Calu3 (cell line): ENCODE measurements around the gene SPIRE2. TPM values are rescaled to one million over a fixed set of nuclear protein-coding genes. Genes with fewer than 3 reads are reported as not detected.
"Not testable (repeated sequence)": the region's sequence is repeated elsewhere in the genome, so short reads cannot be mapped to it uniquely, and the experiment has no call there.

ENCODE experiments used
- BruUV-seq: library from RNA; stranded (reverse); fragments of 400-500 nt; replicated peaks from 2 replicates; lab custom pipeline; 2021; lab: Mats Ljungman, UMichigan
- CTCF ChIA-PET: fragments of 300-600 bp; sonication (Branson Sonifier 250); formaldehyde crosslinking; loops from one replicate; lab custom pipeline; 2022; ENCODE audit warnings: antibody characterized with exemption; lab: Charles Lee
- DNase-seq: peaks from one replicate; pipeline ENCODE4 v3.0.0; 2022
- H3K27ac Mint-ChIP-seq: one replicate; pipeline ENCODE4 v1.8.0; 2022; ENCODE audit warnings: mixed read lengths; ENCODE audit not compliant: unreplicated experiment
- H3K27me3 Mint-ChIP-seq: one replicate; pipeline ENCODE4 v1.8.0; 2022; ENCODE audit warnings: mixed read lengths; ENCODE audit not compliant: unreplicated experiment
- H3K36me3 Mint-ChIP-seq: one replicate; pipeline ENCODE4 v1.8.0; 2022; ENCODE audit warnings: mild to moderate bottlenecking, moderate library complexity, mixed read lengths; ENCODE audit not compliant: insufficient read depth, unreplicated experiment
- H3K4me1 Mint-ChIP-seq: one replicate; pipeline ENCODE4 v1.8.0; 2022; ENCODE audit warnings: mild to moderate bottlenecking, low read depth, mixed read lengths; ENCODE audit not compliant: unreplicated experiment
- H3K4me3 Mint-ChIP-seq: one replicate; pipeline ENCODE4 v1.8.0; 2022; ENCODE audit warnings: mild to moderate bottlenecking, low read depth, moderate library complexity, mixed read lengths; ENCODE audit not compliant: unreplicated experiment
- H3K9me3 Mint-ChIP-seq: one replicate; pipeline ENCODE4 v1.8.0; 2022; ENCODE audit warnings: low read depth, mixed read lengths; ENCODE audit not compliant: unreplicated experiment
- CTCF ChIP-seq: fragments of 200-600 bp; IDR thresholded peaks from one replicate; pipeline ENCODE4 v1.8.0; 2022; ENCODE audit warnings: antibody characterized with exemption; ENCODE audit not compliant: unreplicated experiment
- intact Hi-C: fragments of 100-400 bp; cut with micrococcal nuclease; formaldehyde crosslinking; loops from one replicate; pipeline ENCODE4 v1.10.0; 2022; ENCODE audit not compliant: unreplicated experiment
- total RNA-seq: library from RNA; stranded (reverse); gene quantifications from 2 replicates; pipeline ENCODE4 v1.2.3, GENCODE V29; 2022

The SPIRE2 gene
- total RNA-seq, 1 experiment from 2014 or later = 46.3 TPM

GRCh38 chr16:89793092-89793491 is 35.2 kb upstream of the SPIRE2 start:
- H3K36me3 Mint-ChIP-seq = peaks cover 26% of the 10 kb centered on the region
- intact Hi-C loops, BruUV-seq, H3K4me1 Mint-ChIP-seq, H3K27me3 Mint-ChIP-seq, H3K9me3 Mint-ChIP-seq, H3K27ac Mint-ChIP-seq, H3K4me3 Mint-ChIP-seq: not testable (repeated sequence)
- TF ChIP-seq CTCF = peak; percentile 81
- CTCF ChIA-PET = interaction anchor here (0.6 to 2.3 kb wide), 3 partner anchors 68 to 93 kb away, joined by 3 to 9 read pairs (median 4); no protein-coding TSS in a partner anchor
- peak; percentile 62 for DNase-seq

GRCh38 chr16:89793955-89794354 is 34.3 kb upstream of the SPIRE2 start:
- BruUV-seq = no TSS peak
- no peaks in the 10 kb centered on the region for H3K9me3 Mint-ChIP-seq
- CTCF ChIA-PET = interaction anchor here (1.2 to 2.3 kb wide), 2 partner anchors 67 to 88 kb away, joined by 3 to 9 read pairs; no protein-coding TSS in a partner anchor
- no peaks in the 10 kb centered on the region for H3K4me1 Mint-ChIP-seq
- no peak for TF ChIP-seq CTCF
- no peaks in the 10 kb centered on the region for H3K27me3 Mint-ChIP-seq
- DNase-seq = no peak
- intact Hi-C loops = no loop called here
- no peak overlapping the region for H3K27ac Mint-ChIP-seq
- no peak overlapping the region for H3K4me3 Mint-ChIP-seq
- H3K36me3 Mint-ChIP-seq = peaks cover 32% of the 10 kb centered on the region

DNA sequence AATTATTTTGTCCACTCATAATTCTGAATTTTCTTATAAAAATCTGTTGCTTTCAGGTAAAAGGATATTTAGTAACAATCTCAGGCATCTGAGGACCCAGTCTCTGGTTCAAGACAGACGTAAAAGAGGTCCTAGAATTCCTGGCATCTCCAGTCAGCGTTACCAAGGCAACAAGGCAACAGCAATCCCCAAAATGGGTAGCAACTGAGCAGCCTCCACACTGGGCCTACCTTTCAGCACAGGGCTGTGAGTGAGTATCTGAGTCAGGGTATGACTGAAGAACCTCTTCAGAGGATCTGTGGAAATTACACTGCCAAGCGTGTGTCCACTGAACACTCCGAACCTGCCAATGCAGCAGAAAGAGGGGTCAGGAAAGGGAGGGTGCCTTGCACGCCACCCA is 32.6 kb upstream of the SPIRE2 start:
- Mint-ChIP-seq H3K27me3 (no peaks in the 10 kb centered on the region), H3K9me3 (no peaks in the 10 kb centered on the region), H3K4me1 (no peaks in the 10 kb centered on the region), H3K4me3 (no peak overlapping the region), H3K27ac (no peak overlapping the region), H3K36me3 (peaks cover 39% of the 10 kb centered on the region)
- no peak for TF ChIP-seq CTCF
- no TSS peak for BruUV-seq
- CTCF ChIA-PET = no interaction called here
- no peak for DNase-seq
- intact Hi-C loops = no loop called here

DNA sequence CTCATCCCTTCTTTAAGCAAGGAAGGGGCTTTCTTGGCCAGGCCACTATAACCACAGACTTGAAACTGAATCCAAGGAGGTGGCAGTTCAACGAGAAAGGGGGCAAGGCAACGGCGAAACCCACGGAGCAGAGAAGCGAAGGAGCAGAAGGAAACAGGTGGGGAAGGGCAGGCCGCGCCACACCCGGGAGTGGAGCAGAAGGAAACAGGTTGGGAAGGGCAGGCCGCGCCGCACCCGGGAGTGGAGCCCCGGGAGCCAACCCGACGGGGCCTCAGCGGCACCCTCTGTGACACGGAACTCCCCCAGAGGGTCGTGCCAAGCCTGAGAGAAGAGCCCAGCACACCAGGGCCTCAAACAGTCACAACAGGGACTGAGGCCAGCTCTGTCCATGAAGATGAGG is 32.2 kb upstream of the SPIRE2 start:
- Mint-ChIP-seq H3K36me3 (peaks cover 42% of the 10 kb centered on the region), H3K27me3 (no peaks in the 10 kb centered on the region), H3K4me1 (no peaks in the 10 kb centered on the region), H3K4me3 (no peak overlapping the region), H3K9me3 (no peaks in the 10 kb centered on the region), H3K27ac (no peak overlapping the region)
- no peak for TF ChIP-seq CTCF
- CTCF ChIA-PET = no interaction called here
- intact Hi-C loops = no loop called here
- no TSS peak for BruUV-seq
- DNase-seq = no peak
